GM18499 (cell line): ENCODE results near the gene TOX2.

Source experiments
- ATAC-seq: cut with Tn5 transposase; IDR thresholded peaks from one replicate; pipeline ENCODE4 v1.9.1; 2021; ENCODE audit warnings: moderate number of reproducible peaks; ENCODE audit not compliant: insufficient read depth, unreplicated experiment

TOX2 gene

GRCh38 chr20:44014807-44015732 lies 100.4 kb downstream of the TOX2 start:
- ATAC-seq = no peak

DNA sequence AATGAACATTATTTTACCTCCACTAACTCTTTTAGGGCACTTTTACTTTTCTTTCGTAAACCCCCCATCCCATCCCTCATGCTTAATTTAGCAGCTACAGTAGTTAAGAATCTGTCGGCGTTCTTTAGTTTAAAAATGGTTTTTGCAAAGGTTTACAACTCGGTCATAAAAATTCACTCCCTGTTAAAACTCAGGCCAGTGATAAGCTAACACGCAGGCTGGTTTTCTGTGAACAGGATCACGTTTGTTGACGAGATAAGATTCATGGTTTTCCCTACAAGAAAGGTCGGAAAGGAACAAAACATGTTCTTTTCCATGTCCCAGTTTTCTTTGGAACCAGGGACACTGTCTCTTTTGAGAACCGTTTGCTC lies 101.1 kb downstream of the TOX2 start:
- no peak for ATAC-seq

- ATAC-seq = no peak
Measured at GRCh38 chr20:44016525-44016924, 101.9 kb downstream of the TOX2 start.

GRCh38 chr20:44017211-44017610 lies 102.6 kb downstream of the TOX2 start:
- no peak for ATAC-seq

GRCh38 chr20:44017905-44018258 lies 103.2 kb downstream of the TOX2 start:
- no peak for ATAC-seq

- no peak for ATAC-seq
Measured at GRCh38 chr20:44018259-44018941, 103.7 kb downstream of the TOX2 start.

DNA sequence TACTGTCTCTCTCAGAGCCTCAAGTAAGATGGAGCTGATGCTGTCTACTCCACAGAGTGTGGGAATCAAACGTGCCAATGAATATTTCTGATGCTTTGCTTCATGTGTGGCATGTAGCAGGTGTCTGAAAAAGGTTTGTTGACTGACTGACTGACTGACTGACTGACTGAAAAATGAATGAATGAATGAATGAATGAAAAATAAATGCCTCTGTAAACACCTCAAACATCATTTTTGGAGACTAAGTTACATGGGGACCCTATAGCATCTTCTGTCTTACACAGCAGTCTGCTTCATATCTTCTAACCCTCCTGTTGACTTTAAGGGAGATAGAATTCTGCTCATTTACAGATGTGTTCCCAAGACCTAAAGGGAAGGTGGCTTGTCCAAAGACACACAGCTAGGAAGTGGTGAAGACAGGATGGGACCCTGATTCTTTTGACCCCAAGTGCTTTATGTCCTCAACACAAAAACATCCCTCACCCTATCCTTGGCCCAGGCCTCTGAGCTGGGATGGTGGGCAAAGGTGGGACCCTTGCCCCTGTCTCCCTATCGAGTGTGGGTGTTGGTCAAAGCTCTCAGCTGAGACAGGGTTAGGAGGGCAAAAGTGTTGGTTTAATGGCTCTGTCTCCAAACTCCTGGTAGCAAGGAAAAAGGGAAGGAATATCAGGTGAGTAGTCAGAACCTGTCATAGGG lies 104.4 kb downstream of the TOX2 start:
- no peak for ATAC-seq

DNA sequence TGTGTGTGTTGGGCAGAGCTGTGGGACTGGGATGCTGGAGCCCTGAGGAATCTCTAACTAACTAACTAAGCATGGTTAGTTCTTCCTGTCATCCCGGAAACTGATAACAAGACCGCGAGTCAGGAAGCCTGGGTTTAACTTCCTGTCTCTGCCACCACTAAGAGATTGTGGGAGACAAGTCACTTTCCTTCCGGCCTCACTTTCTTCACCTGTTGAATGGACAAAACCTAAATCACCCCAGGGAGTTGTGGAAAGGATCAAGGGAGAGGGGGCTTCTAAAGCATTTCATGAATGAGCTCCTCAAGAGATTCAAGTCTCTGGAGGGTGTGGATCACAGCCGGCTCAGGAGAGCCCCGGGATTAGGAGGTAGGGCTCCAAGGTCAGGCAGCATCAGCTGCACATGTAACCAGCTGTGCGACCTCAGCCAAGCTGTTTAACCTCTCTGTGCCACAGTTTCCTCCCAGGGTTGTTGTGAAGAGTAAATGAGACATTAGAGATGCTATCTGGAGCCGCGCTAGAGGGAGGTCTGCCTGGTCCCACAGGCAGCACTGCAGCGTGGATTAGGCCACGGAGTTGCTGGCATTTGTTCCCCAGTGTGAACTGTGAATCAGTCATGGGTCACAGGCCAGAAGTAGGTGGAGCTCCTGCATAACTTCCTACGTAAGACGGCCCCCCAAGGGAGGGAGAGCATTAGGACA lies 105.1 kb downstream of the TOX2 start:
- ATAC-seq = no peak

GRCh38 chr20:44020406-44021148 lies 105.9 kb downstream of the TOX2 start:
- ATAC-seq = no peak

GRCh38 chr20:44021186-44021585 lies 106.5 kb downstream of the TOX2 start:
- ATAC-seq = no peak

DNA sequence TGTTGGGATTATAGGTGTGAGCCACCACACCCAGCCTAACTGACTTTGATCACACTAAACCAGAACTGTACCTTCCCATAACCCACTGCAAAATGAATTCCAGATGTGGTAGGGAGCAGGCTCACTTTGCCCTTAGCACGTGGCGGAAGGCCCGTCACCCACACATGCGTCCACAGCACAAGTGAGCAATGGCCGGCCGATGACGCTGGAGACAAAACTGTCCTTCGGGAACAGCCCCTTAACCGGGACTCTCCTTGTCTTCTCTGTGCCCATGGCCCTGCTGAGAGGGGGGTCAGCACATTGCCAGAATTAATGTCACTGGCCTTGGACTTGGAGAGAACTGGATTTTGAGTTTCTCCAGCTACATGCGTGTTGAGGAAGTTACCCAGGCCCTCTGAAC lies 107.2 kb downstream of the TOX2 start:
- ATAC-seq = no peak

DNA sequence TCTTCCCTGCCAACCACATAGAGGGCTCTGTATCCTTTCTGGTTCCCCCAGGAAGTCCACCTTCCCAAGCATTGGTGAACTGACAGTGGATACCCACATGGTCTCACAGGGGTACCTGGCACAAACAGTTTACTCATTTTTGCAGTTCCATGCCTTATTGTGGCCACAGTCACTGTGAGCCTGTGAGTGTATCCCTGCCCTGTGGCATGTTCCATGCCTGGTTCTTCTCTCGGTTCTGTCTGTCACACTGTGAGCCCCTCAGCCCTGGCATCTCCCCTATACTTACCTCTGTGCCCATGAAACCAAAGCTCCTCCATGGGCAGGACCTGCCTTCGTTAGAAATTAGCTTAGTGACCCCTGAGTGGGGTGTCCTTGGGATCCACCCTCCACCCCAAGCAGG lies 107.8 kb downstream of the TOX2 start:
- no peak for ATAC-seq

GRCh38 chr20:44023515-44024371 lies 109.1 kb downstream of the TOX2 start:
- no peak for ATAC-seq

DNA sequence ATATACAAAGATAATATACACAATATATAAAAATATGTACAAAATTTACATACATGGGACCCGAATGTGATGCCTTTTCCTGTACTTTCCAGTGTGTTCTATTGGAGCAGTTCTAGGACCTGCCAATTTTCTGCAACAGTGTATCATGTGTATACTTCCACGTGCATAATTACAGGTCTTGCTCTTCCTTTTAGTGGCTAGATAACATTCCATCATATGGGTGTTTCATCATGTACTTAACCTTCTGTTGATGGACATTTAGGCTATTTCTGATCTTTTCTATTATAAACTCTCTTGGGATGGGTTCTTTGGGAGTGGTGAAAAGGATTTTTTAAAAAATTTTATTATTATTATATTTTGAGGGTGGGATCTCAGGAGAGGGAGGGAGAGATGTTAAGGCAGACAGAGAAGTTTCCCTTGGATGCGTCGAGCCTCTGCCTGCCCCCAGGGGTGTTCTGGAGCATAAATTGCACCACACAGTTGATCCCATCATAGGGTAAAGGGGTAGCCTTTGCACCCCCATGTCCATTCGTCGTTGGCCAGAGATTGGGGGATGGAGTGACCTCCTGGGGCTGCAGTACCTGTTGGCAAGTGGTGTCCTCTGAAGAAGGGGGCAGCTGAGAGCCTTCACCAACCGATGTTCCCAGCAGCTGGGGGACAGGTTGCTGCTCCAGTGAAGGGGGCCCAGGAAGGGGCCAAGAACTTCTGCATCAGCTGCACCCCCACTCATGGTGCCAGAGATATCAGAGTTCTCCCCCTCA lies 110.3 kb downstream of the TOX2 start:
- ATAC-seq = no peak

DNA sequence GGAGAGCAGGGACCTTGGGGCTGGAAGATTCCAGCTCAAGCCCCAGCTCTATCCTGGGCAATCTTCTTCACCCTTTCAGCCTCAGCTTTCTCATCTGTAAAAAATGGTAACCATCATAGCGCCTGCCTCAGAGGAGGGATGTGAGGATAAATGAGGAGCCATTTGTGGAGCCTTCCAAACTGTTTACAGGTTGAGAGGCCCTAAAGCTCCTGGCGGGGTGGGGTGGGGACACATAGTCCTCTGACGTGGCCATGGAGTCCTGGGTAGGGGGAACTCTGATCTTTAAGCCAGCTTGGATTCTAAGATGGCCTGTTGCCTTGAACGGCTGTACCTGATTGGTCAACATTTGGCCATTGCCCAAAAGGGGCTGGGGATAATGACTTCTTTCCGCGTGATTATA lies 111.1 kb downstream of the TOX2 start:
- ATAC-seq = no peak

- ATAC-seq = no peak
Measured at GRCh38 chr20:44026647-44027342, 112.1 kb downstream of the TOX2 start.

DNA sequence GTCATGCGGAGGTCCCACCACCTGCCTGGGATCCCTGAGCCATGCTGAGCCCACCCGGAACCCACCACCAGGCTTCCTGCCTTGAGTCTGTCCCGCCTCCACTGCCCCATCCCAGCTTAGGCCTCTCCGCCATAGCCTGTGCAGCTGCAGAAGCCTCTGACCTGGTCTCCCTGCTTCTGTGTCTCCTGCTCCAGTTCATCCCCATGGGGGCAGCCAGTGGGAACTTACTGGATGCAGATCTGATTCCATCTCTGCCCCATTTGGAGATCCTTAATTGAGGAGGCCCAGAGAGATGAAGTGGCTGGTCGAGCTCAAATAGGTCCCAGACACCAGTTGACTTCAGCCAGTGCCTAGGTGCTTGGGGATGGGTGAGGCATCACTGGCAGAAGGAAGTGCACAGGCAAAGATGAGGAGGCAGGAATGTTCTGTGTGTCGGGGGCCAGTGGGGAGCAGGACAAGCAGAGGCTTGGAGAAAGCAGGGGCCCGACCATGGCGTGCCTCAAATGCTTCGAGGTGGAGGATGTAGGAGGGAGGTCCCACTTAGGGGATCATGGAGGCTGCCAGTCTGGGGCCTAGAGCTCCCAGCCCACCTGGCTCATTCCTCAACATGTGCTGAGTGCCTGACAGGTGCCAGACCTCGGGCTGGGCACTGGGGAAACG lies 112.8 kb downstream of the TOX2 start:
- no peak for ATAC-seq
